Measurements from ENCODE around the gene NOS1.
"Not testable (repeated sequence)": the region's sequence is repeated elsewhere in the genome, so short reads cannot be mapped to it uniquely, and the experiment has no call there.

The NOS1 gene

DNA sequence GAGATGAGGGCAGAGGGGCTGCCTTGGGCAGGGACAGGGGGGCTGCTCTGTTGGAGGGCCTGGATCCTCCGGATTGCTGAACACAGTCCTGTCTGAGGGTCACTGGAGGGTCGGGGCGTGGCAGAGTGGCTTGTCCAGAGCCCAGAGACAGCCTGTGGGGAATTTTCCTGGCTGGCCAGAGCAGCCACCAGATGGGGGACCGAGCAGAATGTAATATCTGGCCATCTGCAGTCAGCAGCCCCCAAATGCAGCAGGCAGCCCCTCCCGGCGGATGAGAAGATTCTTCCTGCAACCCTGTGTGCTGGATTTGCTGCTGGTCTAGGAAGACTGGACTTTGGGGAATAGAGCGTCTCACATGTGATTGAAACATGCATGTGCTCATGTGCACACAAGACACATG lies 23.3 kb upstream of the NOS1 start:
- DNase-seq = no peak
- TF ChIP-seq GATA1 (IDR thresholded peaks at IDR 0.05; ENCODE audit: low read depth, low read length) (no peak), POLR2A (IDR thresholded peaks at IDR 0.05; ENCODE audit: low read length) (no peak)

DNA sequence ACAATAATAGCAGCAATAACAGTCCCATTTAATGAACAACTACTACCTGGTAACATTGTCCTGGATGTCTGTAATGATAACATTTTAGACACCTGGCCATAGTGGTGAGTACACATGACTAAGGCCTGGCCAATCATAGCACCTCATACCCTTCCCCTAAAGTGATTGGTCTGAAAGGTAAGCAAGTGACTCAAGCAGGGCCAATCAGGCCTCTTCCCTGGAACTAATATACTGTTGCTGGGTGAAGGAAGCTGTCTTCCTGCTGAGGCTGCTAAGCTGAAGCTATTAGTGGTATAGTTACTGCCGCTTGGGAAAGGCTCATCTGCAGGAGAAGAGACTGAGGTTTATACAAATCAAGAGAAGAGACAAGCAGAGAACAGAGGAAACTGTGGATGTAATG lies 18.7 kb upstream of the NOS1 start:
- no peak for DNase-seq

DNA sequence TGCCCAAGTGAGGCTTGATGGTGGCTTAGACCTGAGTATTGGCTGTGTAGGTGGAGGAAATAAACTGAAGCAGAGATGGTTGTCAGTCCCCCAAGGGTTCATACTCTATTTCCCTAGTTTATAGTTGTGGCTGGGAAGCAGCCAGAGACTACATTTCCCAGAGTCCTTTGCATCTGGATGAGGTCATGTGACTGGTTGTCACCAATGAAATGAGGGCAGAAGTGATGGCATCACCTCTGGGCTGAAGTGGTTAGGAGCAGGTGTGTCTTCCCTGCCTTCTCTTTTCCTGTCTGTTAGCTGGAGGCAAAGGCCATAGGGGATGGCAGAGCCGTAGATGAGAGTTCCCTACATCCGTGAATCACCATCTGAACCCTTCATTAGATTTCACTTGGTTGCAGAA lies 16.3 kb upstream of the NOS1 start:
- DNase-seq = peak in 1 of 2 experiments; percentile 35
- TF ChIP-seq POLR2A (IDR thresholded peaks at IDR 0.05; ENCODE audit: low read length) = no peak
- no peak for TF ChIP-seq GATA1 (IDR thresholded peaks at IDR 0.05; ENCODE audit: low read depth, low read length)

More for the DNA sequence above, 18.7 kb upstream of the NOS1 start:
- no peak for TF ChIP-seq POLR2A (IDR thresholded peaks at IDR 0.05; ENCODE audit: low read length)
- no peak for TF ChIP-seq GATA1 (IDR thresholded peaks at IDR 0.05; ENCODE audit: low read depth, low read length)

DNA sequence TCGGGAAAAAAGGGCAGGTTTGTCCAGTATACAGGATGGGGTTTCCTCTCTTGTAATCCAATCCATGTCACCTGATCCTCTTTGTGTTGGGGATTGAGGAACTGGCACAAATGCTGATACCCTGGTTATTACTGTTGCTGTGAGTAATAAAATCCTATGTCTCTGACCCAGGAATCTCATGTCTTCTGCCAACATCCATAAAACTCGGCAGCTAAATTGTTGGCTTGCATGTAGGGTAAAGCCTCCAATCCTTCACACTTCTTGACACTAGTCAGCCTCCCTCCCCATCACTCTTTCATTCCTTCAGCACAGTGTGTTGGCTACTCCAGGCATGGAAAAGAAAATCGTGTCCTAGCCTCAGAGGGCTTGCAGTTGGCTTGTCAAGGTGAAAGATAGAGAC lies 9.2 kb upstream of the NOS1 start:
- TF ChIP-seq GATA1 (IDR thresholded peaks at IDR 0.05; ENCODE audit: low read depth, low read length) (no peak), POLR2A (IDR thresholded peaks at IDR 0.05; ENCODE audit: low read length) (no peak)
- no peak for DNase-seq

DNA sequence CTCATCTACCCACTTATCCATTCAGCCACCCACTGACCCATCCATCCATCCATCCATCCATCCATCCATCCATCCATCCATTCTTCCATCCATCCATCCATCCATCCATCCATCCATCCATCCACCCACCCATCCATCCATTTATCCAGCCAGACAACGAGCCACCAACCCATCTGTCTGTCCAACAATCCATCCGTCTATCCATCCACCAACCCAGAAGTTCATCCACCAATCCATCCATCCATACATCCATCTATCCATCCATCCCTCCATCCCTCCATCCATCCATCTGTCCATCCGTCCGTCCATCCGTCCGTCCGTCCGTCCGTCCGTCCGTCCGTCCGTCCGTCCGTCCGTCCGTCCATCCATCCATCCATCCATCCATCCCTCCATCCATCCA lies 8.6 kb upstream of the NOS1 start:
- DNase-seq = not testable (repeated sequence)

DNA sequence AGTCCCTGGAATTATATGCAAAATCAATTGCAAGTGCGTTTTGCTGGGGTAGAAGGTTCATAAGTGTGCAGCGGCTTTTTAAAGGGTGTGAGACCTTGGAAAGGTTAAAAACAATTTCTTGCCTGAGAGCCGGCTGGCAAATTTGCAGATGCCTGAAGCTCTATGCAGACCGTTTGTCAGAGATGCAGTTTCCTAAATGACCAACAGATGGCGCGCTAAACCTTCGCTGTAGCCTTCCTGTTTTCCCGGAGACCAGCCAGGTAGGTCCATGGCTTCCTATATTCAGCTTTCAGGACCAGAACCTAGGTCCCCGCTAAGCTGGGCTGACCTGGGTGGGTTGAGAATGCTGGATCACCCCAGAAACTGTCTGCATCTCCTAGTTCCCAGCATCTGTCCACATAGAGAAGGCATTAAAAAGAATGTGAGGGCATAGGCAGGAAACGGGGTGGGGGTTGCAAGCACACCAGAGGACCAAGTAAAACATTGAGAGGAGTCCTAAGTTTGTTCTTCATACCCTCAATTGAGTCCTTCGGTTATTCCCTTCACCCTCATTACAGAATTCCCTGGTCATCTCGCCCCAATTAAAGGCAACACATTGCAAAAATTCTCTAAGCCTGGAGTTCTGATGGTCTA lies 5.7 kb upstream of the NOS1 start:
- TF ChIP-seq POLR2A (IDR thresholded peaks at IDR 0.05; ENCODE audit: low read length) (no peak), GATA1 (IDR thresholded peaks at IDR 0.05; ENCODE audit: low read depth, low read length) (no peak)
- peak; percentile 46 to 77 for DNase-seq

DNA sequence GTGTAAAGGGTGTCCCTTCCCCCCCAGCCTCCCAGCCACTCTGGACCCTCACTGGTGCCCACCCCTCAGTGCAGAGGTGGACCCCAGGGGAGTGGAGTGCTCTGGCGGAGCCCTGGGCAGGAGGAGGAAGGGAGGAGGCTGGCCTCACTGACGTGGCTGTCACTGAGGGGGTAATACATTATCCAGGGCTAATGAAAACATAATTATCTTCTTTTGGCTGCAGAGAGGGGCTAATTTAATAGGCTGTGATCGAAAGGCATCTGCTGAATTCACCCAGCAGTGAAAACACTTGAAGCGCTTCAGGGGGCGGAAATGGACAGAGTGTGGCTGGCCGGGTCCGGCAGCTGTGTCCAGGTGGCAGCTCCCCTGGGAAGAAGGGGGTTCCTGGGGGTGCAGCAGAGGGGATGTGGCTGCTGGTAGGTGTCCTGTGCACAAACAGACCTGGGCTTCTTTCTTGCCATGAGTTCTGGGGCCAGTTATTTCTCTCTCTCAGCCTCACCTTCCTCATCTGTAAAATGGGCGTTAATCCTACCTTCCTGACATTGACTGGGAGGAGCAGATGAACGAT lies 3.7 kb upstream of the NOS1 start:
- DNase-seq = no peak
- TF ChIP-seq POLR2A (IDR thresholded peaks at IDR 0.05; ENCODE audit: low read length) = no peak
- no peak for TF ChIP-seq GATA1 (IDR thresholded peaks at IDR 0.05; ENCODE audit: low read depth, low read length)

DNA sequence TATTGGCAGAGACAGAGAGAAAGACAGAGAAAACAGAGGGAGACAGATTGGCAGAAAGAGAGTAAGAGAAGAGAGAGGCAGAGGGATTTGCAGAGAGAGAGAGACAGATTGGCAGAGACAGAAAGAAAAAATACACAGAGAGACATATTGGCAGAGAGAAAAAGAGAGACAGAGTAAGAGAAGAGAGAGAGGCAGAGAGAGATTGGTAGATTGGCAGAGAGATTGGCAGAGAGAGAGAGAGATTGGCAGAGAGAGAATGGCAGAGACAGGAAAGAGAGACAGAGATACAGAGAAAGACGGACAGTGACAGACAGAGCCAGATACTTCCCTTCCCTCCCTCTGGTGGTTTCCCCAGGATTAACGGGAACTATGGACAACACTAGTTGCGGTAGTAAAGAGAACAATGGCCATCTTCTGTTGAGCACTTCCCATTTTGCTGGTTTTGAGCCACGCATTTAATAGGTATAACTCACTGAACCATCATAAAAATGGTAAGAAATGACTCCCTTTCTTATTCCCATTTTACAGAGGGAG lies 2.6 kb upstream of the NOS1 start:
- no peak for TF ChIP-seq GATA1 (IDR thresholded peaks at IDR 0.05; ENCODE audit: low read depth, low read length)
- no peak for TF ChIP-seq POLR2A (IDR thresholded peaks at IDR 0.05; ENCODE audit: low read length)
- DNase-seq = no peak

DNA sequence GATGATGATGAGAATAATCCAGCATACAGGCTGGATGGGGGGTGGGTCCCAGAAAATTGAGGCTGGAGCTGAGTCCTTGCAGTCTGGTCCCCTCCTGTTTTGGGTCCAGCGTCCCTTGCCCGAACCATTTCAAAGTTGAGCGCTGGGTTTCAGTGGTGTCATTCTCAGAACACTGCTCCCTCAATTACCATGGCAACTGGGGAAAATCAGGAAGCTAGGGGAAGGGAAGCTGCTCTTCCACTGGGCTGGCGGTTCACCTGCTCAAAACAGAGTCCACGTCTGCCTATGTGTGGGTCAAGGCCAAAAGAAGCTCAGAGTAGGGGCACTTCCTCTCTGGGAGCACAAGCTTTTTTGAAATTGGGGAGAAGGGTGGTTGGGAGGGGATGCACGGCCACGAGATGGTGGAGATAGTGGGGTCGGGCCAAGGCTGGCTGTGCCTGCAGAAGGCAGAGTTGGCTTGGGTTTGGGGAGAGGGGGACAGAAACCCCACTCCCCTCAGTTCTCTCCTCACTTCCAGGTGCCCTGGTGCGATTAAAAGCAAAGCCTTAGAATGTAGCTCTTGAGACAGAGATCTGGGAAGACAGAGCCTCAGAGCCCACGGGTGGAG lies 1.7 kb upstream of the NOS1 start:
- no peak for DNase-seq
- TF ChIP-seq GATA1 (IDR thresholded peaks at IDR 0.05; ENCODE audit: low read depth, low read length) = no peak
- no peak for TF ChIP-seq POLR2A (IDR thresholded peaks at IDR 0.05; ENCODE audit: low read length)

DNA sequence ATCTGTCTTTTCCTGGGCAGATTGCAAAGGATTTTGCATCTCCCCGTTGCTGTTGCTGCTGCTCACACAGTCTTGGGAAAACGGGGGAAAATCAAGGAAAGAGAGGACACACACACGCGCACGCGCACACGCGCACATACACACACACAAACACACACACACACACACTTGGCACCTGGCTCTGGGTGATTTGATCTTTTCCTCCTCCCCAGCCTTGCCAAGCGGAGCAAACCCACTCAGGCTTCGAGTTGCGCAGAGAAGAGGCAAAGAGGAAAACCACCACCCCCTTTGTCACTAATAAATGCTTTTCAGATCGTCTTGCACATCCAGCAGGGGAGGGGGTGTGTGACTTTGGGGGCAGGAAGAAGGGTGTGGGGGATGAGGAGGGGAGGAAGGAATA lies 965 bp upstream of the NOS1 start:
- no peak for DNase-seq
- TF ChIP-seq GATA1 (IDR thresholded peaks at IDR 0.05; ENCODE audit: low read depth, low read length) = no peak

DNA sequence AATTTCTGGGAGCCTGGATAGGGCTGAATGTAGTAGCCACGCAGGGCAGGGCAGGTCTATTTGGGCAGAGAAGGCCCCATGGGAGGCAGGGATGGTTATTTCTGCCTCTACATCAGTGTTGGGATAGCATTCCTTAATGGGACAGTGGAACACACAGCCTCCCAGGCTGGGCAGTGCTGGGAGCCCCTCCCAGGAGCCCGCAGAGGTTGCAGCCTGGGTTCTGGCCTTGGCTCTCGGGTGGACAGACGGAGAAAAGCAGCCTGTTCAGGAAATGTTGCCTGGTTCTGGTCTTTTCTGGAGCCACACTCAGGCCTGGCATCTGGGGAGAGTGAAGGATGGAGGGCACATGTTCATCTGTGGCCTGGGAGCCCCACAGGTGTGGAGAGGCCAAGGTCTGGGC lies 479 bp upstream of the NOS1 start:
- DNase-seq = no peak
- TF ChIP-seq GATA1 (IDR thresholded peaks at IDR 0.05; ENCODE audit: low read depth, low read length) (no peak), POLR2A (IDR thresholded peaks at IDR 0.05; ENCODE audit: low read length) (no peak)

DNA sequence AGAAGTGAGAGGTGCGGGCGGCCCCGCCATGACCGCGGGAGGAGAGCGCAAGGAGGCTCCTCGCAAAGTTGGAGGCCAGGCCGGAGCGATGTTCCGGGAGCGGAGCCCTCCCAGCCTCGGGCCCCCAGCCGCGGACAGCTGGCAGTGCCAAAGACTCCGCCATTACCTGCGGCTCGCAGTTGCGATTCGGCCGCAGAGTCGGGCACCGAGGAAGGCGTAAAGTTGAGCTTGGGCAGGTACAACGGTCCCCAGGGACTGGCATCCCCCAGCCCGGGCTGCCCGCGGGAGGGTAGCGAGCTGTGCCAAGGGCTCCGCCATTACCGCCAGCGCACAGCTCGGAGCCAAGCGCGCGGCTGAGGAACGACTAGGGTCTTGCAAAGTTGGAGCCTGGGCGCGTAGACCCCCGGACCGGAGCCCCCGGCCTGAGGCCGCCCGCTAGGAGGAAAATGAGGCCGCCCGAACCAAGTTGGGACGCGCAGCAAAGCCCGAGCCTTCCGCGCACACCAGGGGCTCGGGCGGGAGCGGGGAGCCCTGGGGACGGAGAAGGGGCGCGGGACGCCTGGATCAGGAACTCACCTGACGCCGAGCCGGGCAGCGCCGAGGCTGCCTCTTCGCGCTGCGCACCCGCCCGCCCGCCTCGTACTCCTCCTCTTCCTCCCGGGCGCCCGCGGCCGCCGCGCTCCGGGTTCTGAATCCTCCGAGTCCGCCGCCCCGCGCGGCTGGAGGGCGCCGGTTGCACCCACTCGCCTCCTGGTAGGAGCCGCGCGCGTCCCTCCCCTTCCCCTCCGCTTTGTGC lies 677 bp downstream of the NOS1 start:
- DNase-seq = no peak
- TF ChIP-seq POLR2A (IDR thresholded peaks at IDR 0.05; ENCODE audit: low read length) (no peak), GATA1 (IDR thresholded peaks at IDR 0.05; ENCODE audit: low read depth, low read length) (no peak)

DNA sequence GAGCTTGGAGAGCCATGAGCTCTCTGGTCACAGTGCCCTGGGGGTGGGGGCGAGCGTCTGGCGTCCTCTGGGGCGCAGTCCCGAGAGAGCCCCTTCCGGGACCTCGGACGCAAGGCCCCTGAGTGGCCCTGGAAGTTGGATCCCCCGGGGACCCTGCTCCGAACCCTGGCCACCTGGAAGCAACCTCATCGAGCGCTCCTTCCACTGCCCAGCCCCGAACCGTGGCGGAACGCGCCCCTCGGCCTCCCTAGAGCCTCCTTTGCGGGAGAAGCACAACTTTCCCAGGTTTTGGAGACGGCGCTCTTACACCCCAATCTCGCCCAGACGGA lies 1.2 kb downstream of the NOS1 start:
- DNase-seq = no peak

DNA sequence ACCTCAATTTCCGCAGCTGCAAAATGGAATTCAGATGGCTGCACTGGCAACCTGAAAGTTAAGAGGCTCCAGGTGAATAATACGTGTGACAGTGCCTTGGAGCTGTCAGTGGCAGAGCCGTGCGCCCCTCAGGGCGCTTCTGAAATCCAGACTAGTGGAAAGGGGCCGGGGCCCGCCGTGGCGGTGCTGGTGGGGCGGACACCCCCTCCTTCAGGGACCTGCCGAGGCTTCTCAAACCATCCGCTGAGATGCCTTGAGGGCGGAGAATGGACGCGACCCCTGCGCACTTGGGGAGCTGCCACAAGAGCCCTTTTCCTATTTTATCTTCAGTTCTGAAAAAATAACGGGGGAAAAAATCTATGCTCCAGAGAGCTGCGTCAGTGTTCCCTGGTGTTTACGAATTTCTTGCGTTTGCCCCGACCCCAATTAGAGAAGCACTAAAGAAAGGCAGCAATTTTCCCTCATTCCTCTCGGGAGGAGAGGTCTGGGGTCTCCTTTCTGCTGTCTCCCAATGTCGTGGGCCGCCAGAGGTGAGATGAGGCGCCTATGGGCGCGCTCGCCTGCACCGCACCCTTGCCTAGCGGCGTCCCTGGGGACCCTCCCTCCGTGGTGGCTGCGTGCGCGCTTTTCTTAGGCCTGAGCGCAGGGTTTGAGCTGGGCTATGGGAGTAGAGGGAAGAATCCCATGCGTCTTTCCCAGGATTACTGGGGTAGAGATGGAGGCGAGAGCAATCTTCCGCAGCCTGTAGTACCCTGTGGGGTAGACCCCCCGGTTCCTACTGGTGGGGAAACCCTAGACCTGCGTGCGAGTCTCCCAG lies 2.2 kb downstream of the NOS1 start:
- no peak for TF ChIP-seq POLR2A (IDR thresholded peaks at IDR 0.05; ENCODE audit: low read length)
- TF ChIP-seq GATA1 (IDR thresholded peaks at IDR 0.05; ENCODE audit: low read depth, low read length) = no peak

More for the DNA sequence above, 1.2 kb downstream of the NOS1 start:
- no peak for TF ChIP-seq POLR2A (IDR thresholded peaks at IDR 0.05; ENCODE audit: low read length)
- no peak for TF ChIP-seq GATA1 (IDR thresholded peaks at IDR 0.05; ENCODE audit: low read depth, low read length)

More for the DNA sequence above, 2.2 kb downstream of the NOS1 start:
- no peak for DNase-seq

Data from erythroblast (primary cell).